ENCODE results near the gene LRRC32.
A peak's percentile ranks its signal among the peaks of the same experiment; 100 is the strongest.

The LRRC32 gene

DNA sequence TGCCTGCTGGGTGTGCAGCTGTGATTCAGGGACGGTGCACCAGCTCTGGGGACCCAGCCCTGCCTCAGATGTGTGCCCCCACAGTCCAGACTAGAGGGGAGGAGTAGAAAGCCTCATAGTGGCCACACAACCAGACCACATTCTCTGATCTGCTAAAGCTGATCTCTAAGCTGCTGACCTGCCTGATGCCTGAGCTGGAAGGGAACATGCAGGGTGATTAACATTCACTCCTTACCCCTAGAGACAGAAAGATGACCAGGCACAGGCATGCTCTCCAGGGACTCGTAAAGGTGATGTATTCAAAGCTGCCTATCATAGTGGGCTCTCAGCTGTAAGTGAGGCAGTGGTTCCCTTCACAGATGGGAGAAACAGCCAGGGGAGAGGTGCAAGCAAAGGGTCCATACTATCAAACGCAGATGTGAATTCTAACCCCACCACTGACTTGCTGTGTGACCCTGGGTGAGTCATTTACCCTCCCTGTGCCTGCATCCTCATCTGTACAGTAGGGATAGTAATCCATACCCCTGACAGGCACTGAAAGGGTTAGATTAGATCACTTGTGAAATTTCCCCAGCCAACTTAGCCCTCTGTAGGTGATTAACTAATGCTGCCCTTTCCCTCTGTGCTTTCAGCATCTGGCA lies 29.0 kb upstream of the LRRC32 start:
- no peak for DNase-seq (ENCODE audit: low read depth)

GRCh38 chr11:76698321-76699043 lies 27.9 kb upstream of the LRRC32 start:
- no peak for DNase-seq (ENCODE audit: low read depth)

DNA sequence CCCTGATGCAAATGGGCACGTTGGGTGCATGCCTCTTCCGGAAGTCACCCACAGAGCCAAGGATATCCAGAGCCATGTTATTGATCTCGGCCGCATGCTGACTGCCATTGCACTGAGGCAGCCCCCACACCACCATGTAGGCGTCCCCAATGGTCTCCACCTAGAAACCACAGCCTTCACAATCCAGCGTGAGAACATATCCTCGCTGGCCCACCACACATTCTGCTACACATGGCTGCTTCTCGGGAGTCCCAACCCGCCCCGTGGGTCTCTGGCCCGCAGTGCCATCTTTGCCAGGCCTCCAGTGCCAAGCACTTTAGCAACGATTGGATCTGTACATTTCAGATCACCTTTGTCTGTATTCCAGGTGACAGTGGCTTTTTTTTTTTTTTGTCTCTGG lies 26.2 kb upstream of the LRRC32 start:
- no peak for DNase-seq (ENCODE audit: low read depth)

DNA sequence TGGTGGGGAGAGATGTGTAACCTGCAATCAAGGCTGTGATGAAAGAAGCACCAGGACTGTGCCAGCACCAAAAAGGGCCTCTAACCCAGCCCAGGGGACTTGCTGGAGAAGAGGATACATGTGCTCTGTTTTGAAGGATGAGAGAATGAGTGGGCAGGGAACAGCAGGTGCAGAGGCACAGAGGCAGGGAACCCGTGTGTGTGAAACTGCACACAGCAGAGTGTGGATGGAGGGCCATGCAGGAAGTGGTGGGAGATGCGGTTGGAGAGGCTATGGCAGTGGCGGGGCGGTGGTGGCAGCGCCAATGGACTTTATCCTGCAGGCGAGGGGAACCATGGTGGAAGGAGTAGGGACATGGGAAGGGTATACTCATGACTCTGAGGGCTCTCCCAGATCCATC lies 25.2 kb upstream of the LRRC32 start:
- no peak for DNase-seq (ENCODE audit: low read depth)

DNA sequence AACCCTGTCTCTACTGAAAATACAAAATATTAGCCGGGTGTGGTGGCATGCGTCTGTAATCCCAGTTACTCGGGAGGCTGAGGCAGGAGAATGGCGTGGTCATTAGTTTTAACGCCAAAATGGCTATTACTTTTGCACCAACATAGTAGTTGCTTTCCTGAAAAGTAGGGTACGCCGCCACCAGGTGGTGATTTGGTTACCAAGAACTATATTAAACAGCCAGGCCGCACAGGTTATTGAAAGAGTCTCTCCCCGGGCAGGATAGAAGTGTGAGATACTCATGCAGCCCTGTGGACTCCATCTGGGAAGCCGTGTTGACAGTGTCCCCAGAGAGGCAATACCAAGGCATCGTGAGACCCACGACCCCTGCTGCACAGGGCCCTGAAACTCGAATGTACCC lies 24.6 kb upstream of the LRRC32 start:
- no peak for DNase-seq (ENCODE audit: low read depth)

- no peak for DNase-seq (ENCODE audit: low read depth)
Observed at GRCh38 chr11:76694664-76695063, 24.1 kb upstream of the LRRC32 start.

GRCh38 chr11:76693806-76694205 lies 23.3 kb upstream of the LRRC32 start:
- no peak for DNase-seq (ENCODE audit: low read depth)

DNA sequence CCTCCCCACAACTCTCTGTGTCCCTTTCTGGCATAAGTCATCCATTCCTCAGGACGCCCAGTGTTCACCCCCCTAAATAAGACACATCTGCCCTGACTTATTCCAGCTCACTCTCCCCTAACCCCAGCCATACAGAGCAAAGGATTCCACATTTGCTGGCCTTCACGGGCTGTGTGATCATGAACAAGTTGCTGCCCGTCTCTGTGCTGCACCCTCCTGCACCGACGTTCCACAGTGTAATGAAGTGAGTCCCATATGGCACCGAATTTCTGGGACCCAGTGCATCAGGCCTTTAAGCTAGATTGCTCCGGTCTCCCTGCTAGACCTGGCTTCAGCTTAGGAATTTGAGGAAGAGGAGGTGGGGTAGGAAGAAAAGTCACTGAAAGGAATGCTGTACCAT lies 22.4 kb upstream of the LRRC32 start:
- no peak for DNase-seq (ENCODE audit: low read depth)

DNA sequence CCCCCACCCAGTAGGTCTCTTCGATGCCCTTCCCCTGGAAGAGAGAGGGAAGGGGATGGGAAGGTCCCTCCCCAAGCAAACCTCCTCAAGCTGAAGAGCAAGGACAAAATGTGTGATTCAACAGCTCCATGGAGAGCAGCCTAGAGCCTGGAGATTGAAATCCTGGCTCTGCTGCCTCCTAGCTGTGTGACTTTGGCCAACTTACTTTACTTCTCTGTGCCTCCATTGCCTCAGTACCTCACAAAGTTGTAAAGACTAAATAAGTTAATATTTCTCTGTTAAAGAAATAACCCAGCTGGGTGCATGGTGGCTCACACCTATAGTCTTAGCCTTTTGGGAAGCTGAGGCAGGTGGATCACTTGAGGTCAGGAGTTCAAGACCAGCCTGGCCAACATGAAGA lies 21.1 kb upstream of the LRRC32 start:
- no peak for DNase-seq (ENCODE audit: low read depth)

DNA sequence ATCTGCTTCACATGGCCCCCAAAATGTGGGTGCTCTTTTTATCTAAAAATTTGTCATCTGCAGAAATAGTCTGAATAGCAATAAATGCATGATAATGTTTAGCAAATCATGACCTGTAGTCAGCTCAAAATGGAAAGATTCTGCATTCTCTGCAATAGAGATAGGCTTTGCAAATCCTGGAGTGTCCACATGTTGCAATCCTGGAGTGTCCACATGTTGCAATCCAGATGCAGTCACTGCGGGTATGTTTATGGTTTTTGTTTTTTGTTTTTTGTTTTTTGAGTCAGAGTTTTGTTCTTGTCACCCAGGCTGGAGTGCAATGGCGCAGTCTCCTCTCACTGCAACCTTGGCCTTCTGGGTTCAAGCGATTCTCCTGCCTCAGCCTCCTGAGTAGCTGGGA lies 20.2 kb upstream of the LRRC32 start:
- DNase-seq (ENCODE audit: low read depth): no peak

- DNase-seq (ENCODE audit: low read depth): no peak
Observed at GRCh38 chr11:76689313-76690260, 19.0 kb upstream of the LRRC32 start.

DNA sequence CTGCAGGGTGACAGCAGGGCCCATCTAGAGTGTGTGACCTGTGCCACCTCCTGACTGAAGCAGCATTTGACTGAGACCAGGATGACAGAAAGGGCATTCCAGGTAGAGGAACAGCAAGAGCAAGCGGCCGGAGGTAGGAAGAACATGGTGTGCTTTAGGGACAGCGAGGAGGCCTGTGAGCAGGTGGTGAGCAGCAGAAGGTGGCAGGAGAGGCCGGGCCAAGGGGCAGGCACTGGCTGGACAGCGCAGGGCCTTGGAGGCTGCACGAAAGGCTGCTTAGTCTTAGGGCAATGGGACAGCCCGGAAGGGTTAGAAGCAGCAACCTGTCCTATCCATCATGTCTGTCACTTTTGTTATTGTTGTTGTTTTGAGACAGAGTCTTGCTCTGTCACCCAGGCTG lies 17.6 kb upstream of the LRRC32 start:
- DNase-seq (ENCODE audit: low read depth): no peak

DNA sequence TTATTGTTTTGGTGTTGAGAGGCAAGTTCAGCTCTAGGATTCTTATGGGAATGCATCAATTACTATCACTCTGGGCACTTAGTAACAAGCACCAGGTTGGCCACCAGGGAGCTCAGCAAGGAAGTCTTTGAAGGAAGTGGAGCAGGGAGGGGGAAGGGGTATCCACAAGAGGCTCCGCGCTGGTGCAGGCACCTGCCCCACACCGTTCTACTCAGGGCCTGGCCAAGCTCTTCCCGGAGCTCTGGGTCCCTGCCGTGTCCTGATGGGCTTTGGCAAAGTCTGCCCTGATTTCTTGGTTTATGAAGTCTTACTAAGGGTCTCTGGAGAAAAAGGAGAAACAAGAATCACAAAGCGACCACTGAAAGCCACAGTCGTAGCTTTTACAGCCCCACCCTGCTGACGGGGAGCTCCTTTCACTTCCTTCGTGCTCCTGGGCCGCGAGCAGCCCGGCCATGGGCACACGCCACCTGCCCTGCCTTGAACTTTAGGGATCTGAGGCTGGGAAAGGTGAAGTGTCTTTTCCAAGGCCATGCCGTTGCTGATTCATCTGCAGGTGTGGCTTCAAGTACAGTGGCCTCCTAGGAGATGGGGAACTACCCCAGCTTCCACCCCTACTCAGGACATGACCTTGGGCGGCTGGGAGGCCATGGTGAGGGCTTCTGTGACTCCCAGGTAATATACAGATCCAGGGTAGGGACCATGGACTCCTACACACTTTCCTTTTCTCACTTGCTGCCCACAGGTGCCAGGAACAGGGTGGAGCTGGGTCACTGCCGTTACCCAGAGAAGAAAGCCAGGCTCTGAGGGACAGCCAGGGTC lies 15.9 kb upstream of the LRRC32 start:
- no peak for DNase-seq (ENCODE audit: low read depth)

- no peak for DNase-seq (ENCODE audit: low read depth)
Observed at GRCh38 chr11:76685831-76686230, 15.3 kb upstream of the LRRC32 start.

- DNase-seq (ENCODE audit: low read depth): no peak
Observed at GRCh38 chr11:76685237-76685636, 14.7 kb upstream of the LRRC32 start.

- no peak for DNase-seq (ENCODE audit: low read depth)
Observed at GRCh38 chr11:76684516-76684915, 14.0 kb upstream of the LRRC32 start.

- DNase-seq (ENCODE audit: low read depth): no peak
Observed at GRCh38 chr11:76683161-76684095, 12.9 kb upstream of the LRRC32 start.

DNA sequence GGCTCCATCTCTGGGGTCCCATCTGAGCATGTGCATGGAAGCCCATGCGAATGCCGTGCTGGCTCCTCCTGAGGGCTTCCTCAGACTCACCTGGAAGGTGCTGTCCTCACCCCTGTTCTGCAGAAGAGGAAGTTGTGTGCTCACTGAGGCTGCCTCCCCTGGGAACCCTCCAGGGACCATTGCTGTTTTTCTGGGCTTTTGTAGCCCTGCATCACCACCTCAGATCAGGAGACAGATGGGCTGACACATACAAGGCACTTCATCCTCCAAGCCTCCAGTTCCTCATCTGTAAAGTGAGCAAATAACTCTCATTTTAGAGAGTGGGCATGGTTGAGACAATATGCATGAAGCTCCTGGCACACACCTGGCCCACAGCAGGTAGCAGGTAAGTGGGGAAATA lies 12.1 kb upstream of the LRRC32 start:
- no peak for DNase-seq (ENCODE audit: low read depth)

GRCh38 chr11:76682106-76682505 lies 11.6 kb upstream of the LRRC32 start:
- DNase-seq (ENCODE audit: low read depth): no peak

DNA sequence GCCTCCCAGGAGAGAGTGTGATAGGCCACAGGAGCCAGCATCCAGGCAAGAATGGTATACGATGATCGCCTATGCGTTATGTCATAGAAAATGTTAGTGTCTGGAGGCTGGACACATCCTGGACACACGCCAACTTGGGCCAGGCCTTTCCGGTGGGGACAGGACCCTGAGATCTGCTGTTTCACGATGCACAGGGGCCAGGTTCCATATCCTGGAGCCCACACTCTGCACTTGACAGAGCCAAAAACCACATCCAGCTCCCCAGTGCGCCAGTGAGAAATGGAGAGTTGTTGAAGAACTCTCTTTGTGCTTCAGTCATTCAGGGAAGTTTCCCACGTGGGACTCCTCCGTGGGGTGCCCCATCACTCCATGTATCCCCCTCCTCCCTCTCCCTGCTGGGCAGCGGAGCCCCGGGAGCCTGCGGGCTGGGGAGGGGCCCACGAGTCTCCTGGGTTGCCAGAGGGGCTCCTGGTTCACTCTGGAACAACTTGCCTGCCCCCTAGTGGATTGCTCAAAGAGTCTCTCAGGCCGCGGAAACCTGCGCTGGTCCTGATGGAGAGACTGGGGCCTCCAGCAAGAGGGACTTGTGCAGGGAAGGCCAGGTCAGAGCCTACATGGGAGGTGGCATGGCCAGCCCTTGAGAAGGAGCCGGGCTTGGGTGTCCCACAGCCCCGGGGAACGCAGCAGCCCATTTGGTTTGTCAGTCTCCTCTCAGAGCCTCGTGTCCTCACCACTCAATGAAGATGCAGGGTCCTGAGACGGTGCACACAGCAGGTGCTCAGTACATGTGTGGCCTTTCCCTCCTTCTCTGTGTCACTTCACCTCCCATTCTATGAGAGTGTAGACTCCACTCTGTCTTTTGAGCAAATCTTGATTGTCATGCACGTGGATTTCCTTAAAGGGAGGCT lies 10.2 kb upstream of the LRRC32 start:
- peak; percentile 44 for DNase-seq (ENCODE audit: low read depth)

All from stimulated activated CD8-positive, alpha-beta memory T cell treated with anti-CD3 and anti-CD28 coated beads, Interleukin-4, amount 100 ng/mL, for 24 hours (primary cell).